ENCODE results near the gene RASGRF2. TPM values are rescaled to one million over a fixed set of nuclear protein-coding genes. Genes with fewer than 3 reads are reported as not detected.

Gene RASGRF2
- total and polyA plus RNA-seq, 2 of the 8 experiments (the other 6 are each of a cell fraction or from before 2014, with no cell fraction given) = 2.6 to 29.5 TPM

DNA sequence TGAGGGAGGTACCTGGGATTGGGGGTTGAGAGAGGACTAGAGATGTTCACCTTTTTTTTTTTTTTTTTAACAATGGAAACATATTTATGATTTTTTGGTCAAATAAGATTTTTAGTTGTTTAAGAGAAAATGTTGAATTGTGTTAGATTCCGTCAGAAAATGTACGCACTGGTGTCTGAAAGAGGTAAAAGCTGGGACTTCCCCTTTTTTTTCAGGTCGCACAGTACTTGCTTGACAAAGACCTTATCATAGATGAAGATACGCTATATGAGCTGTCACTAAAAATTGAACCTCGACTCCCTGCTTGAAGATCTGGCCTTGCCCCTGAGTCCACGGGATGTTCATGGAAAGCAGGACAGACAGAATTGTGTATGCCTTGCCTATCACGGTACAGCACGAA is 265.3 kb downstream of the RASGRF2 start:
- H2BK120ac ChIP-seq (replicated peaks; ENCODE audit: low read depth, low read length) = no peak overlapping the region
- H3K79me2 ChIP-seq (ENCODE audit: control insufficient read depth in 1 of 2, insufficient read depth in 2 of 2, low read length in 2 of 2) = no peaks in the 10 kb centered on the region
- H3K4me1 ChIP-seq (replicated peaks in 1 of 4; ENCODE audit: control insufficient read depth in 3 of 4, insufficient read depth in 4 of 4, low read length in 3 of 4) = no peaks in the 10 kb centered on the region
- H3K56ac ChIP-seq (replicated peaks; ENCODE audit: insufficient read length, low read depth, low read length) = no peak overlapping the region
- no peak overlapping the region for H2BK15ac ChIP-seq (ENCODE audit: low read length)
- H2BK20ac ChIP-seq (ENCODE audit: low read length) = no peak overlapping the region
- H2BK12ac ChIP-seq (ENCODE audit: low read depth, low read length) = no peak overlapping the region
- no peak overlapping the region for H3K23ac ChIP-seq (ENCODE audit: insufficient read length)
- ChIA-PET CTCF (ENCODE audit: partially characterized antibody) (interaction anchor here (0.7 to 1.2 kb wide), 2 partner anchors 11 to 74 kb away, joined by 3 to 5 read pairs; no protein-coding TSS in a partner anchor), POLR2A (ENCODE audit: partially characterized antibody) (interaction anchor here (0.7 to 1.5 kb wide), 2 partner anchors 16 to 24 kb away, joined by 4 read pairs; no protein-coding TSS in a partner anchor)
- no peak for DNase-seq (ENCODE audit: low read depth in 1 of 2, low spot score in 2 of 2)
- no peak overlapping the region for H3K14ac ChIP-seq (ENCODE audit: insufficient read length)
- no peaks in the 10 kb centered on the region for H4K20me1 ChIP-seq (replicated peaks in 1 of 2; ENCODE audit: control insufficient read depth in 1 of 2, insufficient read depth in 2 of 2, low read length in 2 of 2)
- no peak overlapping the region for H4K8ac ChIP-seq (ENCODE audit: extremely low read depth, insufficient read depth, low read length)
- no peak overlapping the region for H2AFZ ChIP-seq (ENCODE audit: low read length)
- no peak overlapping the region for H3K18ac ChIP-seq (ENCODE audit: extremely low read depth, low read length)
- H3K9me3 ChIP-seq (ENCODE audit: insufficient read depth in 2 of 2, low read depth in 1 of 2, low read length in 1 of 2) = no peaks in the 10 kb centered on the region
- no peak overlapping the region for H3K4me2 ChIP-seq (ENCODE audit: insufficient read depth in 1 of 2, low read depth in 2 of 2, low read length in 2 of 2)
- no peak for FAIRE-seq
- no peaks in the 10 kb centered on the region for H3K23me2 ChIP-seq (ENCODE audit: low read depth, low read length)
- no peak overlapping the region for H2BK5ac ChIP-seq (ENCODE audit: low read depth, low read length)
- H3K27me3 ChIP-seq (replicated peaks in 1 of 4; ENCODE audit: control insufficient read depth in 3 of 4, extremely low read depth in 1 of 4, insufficient read depth in 3 of 4, low read length in 3 of 4) = no peaks in the 10 kb centered on the region
- TF ChIP-seq CREB1 (IDR thresholded peaks at IDR 0.05) = no peak
- TF ChIP-seq RXRA (IDR thresholded peaks at IDR 0.05; ENCODE audit: insufficient read depth, low read depth, low read length) = no peak
- TF ChIP-seq EP300 (IDR thresholded peaks at IDR 0.05; ENCODE audit: borderline replicate concordance in 1 of 2, low read depth in 2 of 2, low read length in 2 of 2) = no peak
- no peak overlapping the region for H3K4me3 ChIP-seq (ENCODE audit: extremely low read depth in 1 of 4, insufficient read depth in 2 of 4, low read depth in 3 of 4, low read length in 4 of 4)
- no peak overlapping the region for H3K27ac ChIP-seq (ENCODE audit: low read depth, low read length)
- WGBS, 2 experiments (ENCODE audit: extremely low coverage in 1 of 2, insufficient coverage in 1 of 2, insufficient read length in 1 of 2, insufficient replicate concordance in 2 of 2, low coverage in 1 of 2, low lambda C conversion rate in 2 of 2, missing lambda C conversion rate in 1 of 2) = 89% methylated on average over 8 of the region's 8 CpGs; no CpG with 5 or more reads in 1 of the 2 experiments
- no peak overlapping the region for H4K91ac ChIP-seq (replicated peaks; ENCODE audit: insufficient read length, low read length)
- no peak overlapping the region for H2AK5ac ChIP-seq (ENCODE audit: low read depth, low read length)
- no peak overlapping the region for H3K4ac ChIP-seq (replicated peaks; ENCODE audit: insufficient read length, low read depth, low read length)
- no peaks in the 10 kb centered on the region; the same call in 1 of the 2 replicates for H3K79me1 ChIP-seq (ENCODE audit: low read depth, low read length)
- H3K36me3 ChIP-seq (ENCODE audit: control insufficient read depth in 2 of 4, insufficient read depth in 4 of 4, low read length in 3 of 4) = no peaks in the 10 kb centered on the region
- no peak overlapping the region for H4K5ac ChIP-seq (ENCODE audit: insufficient read length, low read depth, low read length)
- H3K9ac ChIP-seq (replicated peaks in 1 of 4; ENCODE audit: extremely low read depth in 1 of 4, low read depth in 3 of 4, low read length in 3 of 4) = no peak overlapping the region

Measured in H1 (cell line).